GM18505 (cell line): ENCODE results near the gene DGKA.

Experiments
- ATAC-seq: cut with Tn5 transposase; IDR thresholded peaks from one replicate; pipeline ENCODE4 v1.9.1; 2021; ENCODE audit not compliant: unreplicated experiment
- POLR2A ChIP-seq: IDR thresholded peaks from 4 replicates; pipeline ENCODE4 v1.6.1; 2011; ENCODE audit warnings: borderline replicate concordance; ENCODE audit not compliant: insufficient read depth, insufficient read length; ENCODE audit errors: extremely low read depth

Gene DGKA

GRCh38 chr12:55925371-55925770 lies 5.6 kb upstream of the DGKA start:
- no peak for ATAC-seq
- no peak for TF ChIP-seq POLR2A

DNA sequence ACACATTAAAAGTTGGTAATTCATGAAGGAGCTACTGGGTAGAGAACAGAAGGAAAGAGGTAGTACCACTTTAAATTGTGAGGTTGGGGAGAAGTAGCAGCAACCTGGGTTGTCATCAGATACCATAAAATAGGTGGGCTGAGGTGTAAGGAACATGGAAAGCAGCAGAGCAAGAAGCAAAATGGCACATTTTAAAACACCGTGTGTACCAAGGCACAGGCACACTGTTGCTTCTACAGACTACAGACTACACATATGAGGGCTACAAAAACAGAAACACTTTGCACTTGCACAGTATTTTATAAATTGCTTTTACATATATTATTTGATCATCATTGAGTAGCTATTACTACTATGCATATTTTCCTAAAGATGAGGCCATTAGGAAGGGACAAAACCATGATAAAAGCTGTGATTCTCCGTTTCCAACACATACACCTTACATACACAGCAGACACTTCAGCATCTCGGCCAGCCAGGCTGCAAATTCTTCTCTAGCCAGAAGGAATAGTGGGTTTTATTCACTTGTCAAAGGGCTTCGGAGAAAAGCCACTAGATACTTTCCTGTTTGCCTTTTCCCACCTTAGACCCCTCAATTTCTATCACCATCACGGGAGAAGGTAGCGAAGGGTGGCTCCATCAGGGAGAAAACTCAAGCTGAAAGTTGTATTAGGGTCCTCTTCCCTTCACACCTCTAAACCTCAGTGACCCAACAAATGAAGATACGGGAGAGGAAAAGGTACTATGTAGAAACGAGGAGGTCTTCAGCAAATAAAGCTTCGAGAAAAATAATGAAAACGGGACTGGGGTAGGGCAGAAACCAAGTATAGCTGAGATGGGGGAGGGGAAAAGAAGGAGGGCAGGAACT lies 4.9 kb upstream of the DGKA start:
- no peak for ATAC-seq
- no peak for TF ChIP-seq POLR2A

DNA sequence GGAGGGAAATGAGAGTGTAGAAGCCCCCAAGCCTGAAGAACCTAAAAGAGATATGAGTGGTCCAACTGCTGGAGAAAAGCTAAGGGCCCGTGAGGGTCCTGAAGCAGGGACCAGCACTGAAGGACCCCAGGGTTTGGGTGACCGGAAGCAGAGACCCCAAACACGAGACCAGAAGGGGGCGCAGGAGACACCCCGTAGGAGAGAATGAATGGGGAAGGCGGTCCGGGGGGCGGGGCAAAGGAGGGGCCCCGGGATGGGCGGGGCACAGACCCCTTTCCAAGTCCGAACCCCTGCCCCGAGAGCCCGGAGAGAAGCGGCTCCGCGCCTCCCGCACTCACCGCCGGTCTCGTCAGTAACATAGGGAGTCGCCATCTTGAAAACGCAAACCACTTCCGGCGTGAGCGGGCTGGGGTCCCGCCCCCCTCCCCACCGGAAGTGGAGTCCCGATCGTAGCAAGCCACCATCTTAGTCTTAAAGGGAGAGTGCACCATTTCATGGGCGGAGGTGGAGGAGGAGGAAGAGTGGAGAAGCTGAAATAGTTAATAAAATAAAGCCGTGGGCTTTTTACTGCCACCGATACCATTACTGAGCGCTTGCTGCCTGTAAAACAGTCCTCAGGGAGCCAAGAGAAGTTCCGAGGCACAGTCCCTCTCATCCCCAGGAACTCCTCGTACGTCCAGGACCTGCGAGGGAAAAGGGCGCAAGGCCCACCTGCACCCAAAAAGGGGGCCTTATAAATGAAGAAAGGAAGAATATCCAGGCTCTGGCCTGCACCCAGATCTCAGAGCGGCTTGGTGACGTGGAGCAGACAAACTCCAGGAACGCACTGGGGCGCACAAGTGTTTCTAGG lies 4.0 kb upstream of the DGKA start:
- ATAC-seq = peak; percentile 47
- peak; percentile 77 for TF ChIP-seq POLR2A

- peak; percentile 29 for ATAC-seq
- TF ChIP-seq POLR2A = peak; percentile 82
These were observed 3.1 kb upstream of the DGKA start, which contains the start of gene PYM1 for GRCh38 chr12:55927588-55928502. Gene PYM1, minus strand, starts transcription at chr12:55927894. Its CDS starts 133 bp downstream, at chr12:55927761.

- peak; percentile 65 for TF ChIP-seq POLR2A
- peak; percentile 38 for ATAC-seq
These were observed 1.6 kb upstream of the DGKA start for GRCh38 chr12:55929306-55929791.

DNA sequence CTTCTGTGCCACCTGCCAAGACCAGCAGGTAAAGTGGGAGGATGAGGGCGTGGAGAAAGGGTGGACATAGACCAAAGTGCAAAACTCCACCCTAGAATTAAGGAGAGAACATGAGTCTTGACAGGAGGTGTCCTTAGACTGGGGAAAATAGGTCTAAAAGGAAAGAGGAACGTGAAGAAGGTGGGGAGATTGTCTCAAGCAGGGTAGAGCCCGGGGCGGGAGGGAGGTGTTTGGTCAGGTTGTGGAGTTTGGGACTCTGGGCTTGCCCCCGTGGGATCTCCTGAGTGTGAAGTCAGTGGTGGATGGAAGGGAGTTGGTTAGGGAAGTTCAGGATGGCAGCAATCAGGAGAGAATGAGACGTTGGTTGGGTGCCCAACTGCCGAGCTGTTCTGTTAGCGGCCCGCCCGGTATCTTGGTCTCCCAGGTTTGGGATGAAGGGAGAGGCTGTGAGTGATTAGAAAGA lies 386 bp downstream of the DGKA start:
- ATAC-seq = no peak

GRCh38 chr12:55931780-55932550 lies 1.0 kb downstream of the DGKA start:
- no peak for ATAC-seq
- TF ChIP-seq POLR2A = no peak

More for the DNA sequence above, 386 bp downstream of the DGKA start:
- no peak for TF ChIP-seq POLR2A

GRCh38 chr12:55932551-55932910 lies 1.6 kb downstream of the DGKA start:
- no peak for ATAC-seq
- TF ChIP-seq POLR2A = peak; percentile 34

GRCh38 chr12:55933169-55933798 lies 2.3 kb downstream of the DGKA start:
- no peak for ATAC-seq
- no peak for TF ChIP-seq POLR2A

DNA sequence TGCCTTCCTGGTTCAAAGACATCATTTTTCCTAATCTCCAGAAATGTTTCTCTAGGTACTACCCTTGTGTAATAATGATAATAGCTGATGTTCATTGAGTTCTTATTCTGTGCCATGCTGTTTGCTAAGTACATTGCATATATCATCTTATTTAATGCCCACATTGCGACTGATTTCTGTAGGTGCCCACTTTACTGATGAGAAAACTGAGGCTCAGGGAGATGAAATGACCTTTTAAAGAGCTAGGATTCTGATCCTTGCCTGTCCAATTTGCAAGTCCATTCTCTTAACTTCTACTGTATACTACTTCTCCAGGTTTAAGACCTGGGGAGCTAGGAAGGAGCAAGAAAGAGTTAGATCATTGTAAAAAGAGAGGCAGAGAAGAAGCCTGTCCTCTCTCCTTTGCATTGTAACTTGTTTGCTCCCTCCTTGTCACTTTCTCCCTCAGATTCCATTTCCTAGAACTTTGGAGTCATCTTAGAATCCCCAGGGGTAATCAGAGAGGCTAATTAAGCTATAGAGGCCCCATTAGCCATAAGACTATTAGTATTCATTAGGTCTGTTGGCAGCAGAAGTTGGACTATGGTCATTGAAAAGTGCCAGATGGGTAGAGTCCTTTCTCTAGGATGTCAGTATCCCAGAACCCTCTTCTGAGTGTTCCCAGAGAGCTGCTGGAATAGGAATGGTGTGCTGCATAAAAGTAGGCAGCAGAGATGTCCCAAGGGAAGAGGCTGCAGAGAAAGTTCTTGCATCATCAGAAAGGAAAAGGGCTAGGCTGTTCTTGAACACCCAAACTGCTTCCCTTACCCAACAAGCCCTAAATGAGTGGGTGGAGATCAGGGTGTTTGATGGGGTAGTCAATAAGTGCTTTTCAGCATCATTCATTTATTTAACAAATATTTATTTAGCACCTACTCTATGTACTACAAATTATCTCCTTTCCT lies 3.1 kb downstream of the DGKA start:
- no peak for TF ChIP-seq POLR2A
- ATAC-seq = no peak
